Activated gamma-delta T cell treated with anti-CD3 and anti-CD28 coated beads, Interleukin-2, amount 50 U/mL, for 16 hours (primary cell): ENCODE measurements around the gene MYG1.
"Not testable (repeated sequence)": the region's sequence is repeated elsewhere in the genome, so short reads cannot be mapped to it uniquely, and the experiment has no call there.

ENCODE experiments used
- DNase-seq: peaks from one replicate; pipeline ENCODE4 v3.0.0-alpha.2; 2020; ENCODE audit warnings: low read depth

Gene MYG1

GRCh38 chr12:53328043-53328435 is 28.5 kb downstream of the MYG1 start:
- DNase-seq: no peak

- no peak for DNase-seq
These were observed 31.2 kb downstream of the MYG1 start for GRCh38 chr12:53330671-53331070.

- not testable (repeated sequence) for DNase-seq
These were observed 32.8 kb downstream of the MYG1 start for GRCh38 chr12:53332339-53332738.

- no peak for DNase-seq
These were observed 33.2 kb downstream of the MYG1 start for GRCh38 chr12:53332744-53333143.

- no peak for DNase-seq
These were observed 33.8 kb downstream of the MYG1 start for GRCh38 chr12:53333289-53333688.

- no peak for DNase-seq
These were observed 34.4 kb downstream of the MYG1 start for GRCh38 chr12:53333845-53334244.

GRCh38 chr12:53334822-53335221 is 35.3 kb downstream of the MYG1 start:
- no peak for DNase-seq

GRCh38 chr12:53336181-53336681 is 36.7 kb downstream of the MYG1 start, which contains the start of gene SP7:
Gene SP7, minus strand, starts transcription at chr12:53336354. Its CDS starts 708 bp downstream, at chr12:53335646.
- DNase-seq: no peak

DNA sequence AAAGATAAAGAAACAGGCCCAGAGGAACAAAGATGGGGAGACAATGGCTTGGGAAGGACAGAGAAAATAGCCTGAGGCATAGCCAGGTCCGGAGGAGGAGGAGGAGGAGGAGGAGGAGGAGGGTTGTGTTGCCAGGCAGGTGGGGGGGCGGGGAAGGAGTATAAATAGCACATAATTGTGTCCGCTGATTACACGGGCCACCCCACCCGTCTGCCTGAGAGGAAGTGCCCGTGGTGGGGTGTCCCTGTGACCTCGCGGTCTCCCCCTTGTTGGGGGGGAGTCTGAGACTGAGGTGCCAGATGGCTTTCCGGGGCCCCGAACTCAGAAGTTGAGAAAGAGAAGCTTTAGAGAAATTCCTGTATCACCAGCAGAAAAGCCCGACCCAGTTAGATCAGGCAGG is 38.5 kb downstream of the MYG1 start:
- DNase-seq: no peak

- DNase-seq: no peak
These were observed 39.4 kb downstream of the MYG1 start for GRCh38 chr12:53338916-53339315.

- no peak for DNase-seq
These were observed 40.9 kb downstream of the MYG1 start for GRCh38 chr12:53340398-53340797.

DNA sequence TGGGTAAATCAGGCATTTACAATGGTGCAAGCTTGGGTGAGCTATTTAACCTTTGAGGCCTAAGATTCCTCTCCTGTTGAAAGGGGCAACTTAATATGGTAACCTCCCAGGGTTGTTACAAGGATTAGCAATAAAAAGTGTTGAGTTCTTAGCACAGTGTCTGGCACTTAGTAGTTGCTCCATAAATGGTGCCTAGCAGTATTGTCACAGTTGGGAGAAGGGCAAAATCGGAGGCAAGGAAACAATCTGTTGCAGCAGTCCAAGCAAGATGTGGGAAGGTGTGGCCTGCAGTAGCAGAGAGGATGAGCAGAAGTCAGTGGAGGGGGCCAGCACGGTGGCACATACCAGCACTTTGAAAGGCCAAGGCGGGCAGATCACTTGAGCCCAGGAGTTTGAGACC is 44.0 kb downstream of the MYG1 start:
- no peak for DNase-seq

DNA sequence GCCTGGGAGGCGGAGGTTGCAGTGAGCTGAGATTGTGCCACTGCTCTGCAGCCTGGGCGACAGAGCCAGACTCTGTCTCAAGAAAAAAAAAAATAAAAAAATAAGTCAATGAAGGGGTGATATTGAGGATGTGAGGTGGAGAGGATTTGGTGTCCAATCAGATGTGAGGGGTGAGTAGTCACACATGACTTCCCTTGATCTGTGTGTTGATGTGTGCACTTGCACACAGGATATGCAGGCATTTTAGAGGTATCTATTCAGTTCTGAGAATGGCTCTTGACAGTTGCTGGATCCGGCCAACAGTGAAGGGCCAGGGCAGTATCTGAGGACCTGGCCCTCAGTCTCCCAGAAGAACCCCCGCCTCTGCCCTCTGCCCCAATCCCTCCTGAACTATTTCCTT is 44.5 kb downstream of the MYG1 start:
- DNase-seq: no peak

DNA sequence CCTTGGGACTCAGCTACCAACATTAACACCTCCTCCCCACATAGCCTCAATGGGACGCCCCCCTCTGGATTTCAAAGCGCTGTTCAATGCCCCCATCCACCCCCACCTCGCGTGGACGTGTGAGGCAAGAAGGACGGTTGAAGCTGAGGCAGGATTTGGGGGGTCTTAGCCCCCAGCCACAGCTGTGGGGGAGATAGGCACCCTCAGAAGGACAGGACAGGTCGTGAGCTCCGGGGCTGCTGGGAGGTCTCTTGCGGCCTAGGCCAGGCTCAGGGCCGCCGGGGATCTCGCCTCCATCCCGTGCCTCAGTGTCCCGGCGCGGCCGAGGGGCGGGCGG is 45.0 kb downstream of the MYG1 start:
- no peak for DNase-seq

DNA sequence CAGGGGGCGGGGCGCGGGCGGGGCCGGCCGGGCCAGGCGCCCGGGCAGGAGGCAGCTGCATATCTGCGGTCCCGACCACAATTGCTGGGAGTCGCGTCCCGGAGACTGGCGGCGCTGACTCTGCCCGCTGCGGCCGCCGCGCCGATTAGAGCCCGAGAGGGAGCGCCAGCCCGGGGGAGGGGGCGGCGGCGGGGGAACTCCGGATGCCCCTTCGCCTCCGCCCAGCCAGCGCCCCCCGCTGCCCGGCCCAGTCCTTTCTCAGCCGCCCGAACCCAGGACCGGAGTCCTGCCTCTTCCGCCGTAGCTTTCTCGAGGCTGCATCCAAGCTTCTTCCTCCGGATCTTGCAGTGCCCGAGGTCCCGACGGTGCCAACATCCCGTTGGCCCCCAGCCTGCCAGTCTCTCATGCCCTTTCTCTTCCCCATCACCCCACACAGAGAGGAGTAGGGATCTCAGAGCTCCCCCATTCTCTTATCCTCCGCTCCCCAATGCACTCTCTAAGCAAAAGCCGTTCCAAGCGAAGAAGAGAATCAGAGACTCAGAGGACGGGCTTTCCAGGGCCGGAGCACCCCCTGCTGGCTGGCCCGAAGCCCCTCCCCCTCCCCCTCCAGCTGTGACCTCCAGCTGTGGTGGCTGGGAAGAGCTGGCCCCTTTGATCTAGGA is 45.5 kb downstream of the MYG1 start:
- DNase-seq: peak; percentile 56

DNA sequence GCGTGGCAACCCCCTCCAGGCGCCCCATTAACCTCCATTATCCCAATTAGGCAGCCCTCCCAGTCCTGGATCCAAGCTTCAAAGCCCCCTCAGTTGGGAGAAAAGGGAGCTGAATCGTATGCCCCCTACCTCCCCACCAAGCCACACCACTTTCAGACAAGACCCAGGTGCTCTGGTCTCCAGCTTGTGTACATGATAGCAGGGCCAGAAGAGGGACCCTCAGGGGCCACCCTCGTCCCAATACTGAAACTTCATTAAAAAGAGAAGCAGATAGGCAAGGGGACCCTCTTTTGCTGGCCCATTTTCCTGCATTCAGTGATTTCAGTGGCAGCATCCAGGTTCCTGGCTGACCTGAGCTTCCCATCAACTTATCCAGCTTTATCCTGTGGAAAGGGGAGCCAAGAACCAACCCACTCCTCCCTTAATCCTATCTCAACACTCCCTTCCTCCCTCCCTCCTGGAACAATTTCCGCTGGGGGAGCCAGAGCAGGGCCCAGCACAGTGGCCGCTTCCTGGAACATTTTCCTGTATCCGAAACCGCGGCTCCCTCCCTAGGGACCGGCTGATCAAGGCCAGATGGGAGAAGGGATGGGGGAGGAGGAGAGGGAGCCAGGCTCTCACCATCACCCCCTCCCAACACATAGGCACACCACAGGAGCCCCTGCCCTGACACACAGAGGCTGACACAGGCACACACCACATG is 46.1 kb downstream of the MYG1 start:
- DNase-seq: no peak

- DNase-seq: no peak
These were observed 47.0 kb downstream of the MYG1 start for GRCh38 chr12:53346491-53346890.

- DNase-seq: no peak
These were observed 48.4 kb downstream of the MYG1 start for GRCh38 chr12:53347905-53348304.

- DNase-seq: peak; percentile 73
These were observed 53.1 kb downstream of the MYG1 start for GRCh38 chr12:53352331-53353256.

- DNase-seq: no peak
These were observed 53.8 kb downstream of the MYG1 start for GRCh38 chr12:53353257-53353655.

DNA sequence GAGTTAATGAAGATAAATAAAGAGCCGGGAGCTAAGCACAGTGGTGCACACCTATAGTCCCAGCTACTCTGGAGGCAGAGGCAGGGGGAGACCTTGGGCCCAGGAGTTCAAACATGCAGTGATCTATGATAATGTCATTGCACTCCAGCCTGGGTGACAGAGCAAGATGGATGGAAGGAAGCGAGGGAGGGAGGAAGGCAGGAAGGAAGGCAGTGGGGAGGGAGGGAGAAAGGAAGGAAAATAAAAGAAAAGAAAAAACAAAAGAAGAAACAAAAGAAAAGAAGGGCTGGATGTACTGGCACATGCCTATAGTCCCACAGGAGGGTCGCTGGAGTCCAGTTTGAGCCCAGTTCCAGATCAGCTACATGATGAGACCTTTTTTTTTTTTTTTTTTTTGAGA is 55.6 kb downstream of the MYG1 start:
- DNase-seq: no peak
